Hematopoietic multipotent progenitor cell treated with erythropoietin and hydrocortisone succinate and interleukin-3 and kit ligand, for 17 days (in vitro differentiated cells): ENCODE measurements around the gene TBX10.
"Not testable (repeated sequence)": the region's sequence is repeated elsewhere in the genome, so short reads cannot be mapped to it uniquely, and the experiment has no call there.

Experiments
- DNase-seq: peaks from one replicate; pipeline ENCODE4 v3.0.0-alpha.2; 2015; ENCODE audit warnings: low spot score

Gene TBX10

GRCh38 chr11:67639438-67639859 is at the start of gene TBX10:
TSS of gene TBX10 (minus strand) at chr11:67639763. CDS start at chr11:67639472, 291 bp downstream.
- no peak for DNase-seq

GRCh38 chr11:67689178-67689577 is 49.6 kb upstream of the TBX10 start:
- no peak for DNase-seq

GRCh38 chr11:67687986-67688385 is 48.4 kb upstream of the TBX10 start:
- DNase-seq, result no peak

- DNase-seq, result not testable (repeated sequence)
These were observed 46.2 kb upstream of the TBX10 start for GRCh38 chr11:67685641-67686332.

GRCh38 chr11:67682126-67683034 is 42.8 kb upstream of the TBX10 start:
- DNase-seq, result not testable (repeated sequence)

GRCh38 chr11:67680696-67681470 is 41.3 kb upstream of the TBX10 start:
- DNase-seq, result no peak

- DNase-seq, result no peak
These were observed 35.6 kb upstream of the TBX10 start for GRCh38 chr11:67675058-67675747.

- DNase-seq, result no peak
These were observed 34.9 kb upstream of the TBX10 start, which contains the start of gene ALDH3B2 for GRCh38 chr11:67674442-67674871. TSS of gene ALDH3B2 (minus strand) at chr11:67674623. CDS start at chr11:67666935, 7,688 bp downstream.

GRCh38 chr11:67673902-67674301 is 34.3 kb upstream of the TBX10 start:
- DNase-seq, result no peak

- no peak for DNase-seq
These were observed 33.8 kb upstream of the TBX10 start for GRCh38 chr11:67673358-67673757.

GRCh38 chr11:67671211-67671520 is 31.6 kb upstream of the TBX10 start:
- DNase-seq, result no peak

GRCh38 chr11:67670316-67671210 is 31.0 kb upstream of the TBX10 start:
- no peak for DNase-seq

- DNase-seq, result no peak
These were observed 28.6 kb upstream of the TBX10 start for GRCh38 chr11:67668192-67668551.

- no peak for DNase-seq
These were observed 28.1 kb upstream of the TBX10 start for GRCh38 chr11:67667490-67668191.

- DNase-seq, result no peak
These were observed 27.3 kb upstream of the TBX10 start for GRCh38 chr11:67666676-67667489.

GRCh38 chr11:67666303-67666645 is 26.7 kb upstream of the TBX10 start:
- no peak for DNase-seq

GRCh38 chr11:67665541-67666302 is 26.2 kb upstream of the TBX10 start:
- DNase-seq, result no peak

- DNase-seq, result no peak
These were observed 25.4 kb upstream of the TBX10 start for GRCh38 chr11:67664696-67665540.
